OCI-LY1 (cell line): ENCODE results near the gene ENTPD6.

Experiments
- H2AFZ ChIP-seq: fragments of 200-600 bp; sonication (generic), shearing (Covaris generic); 2 replicates; pipeline ENCODE4 v1.6.0; 2014; ENCODE audit warnings: antibody characterized with exemption, mild to moderate bottlenecking, low read length
- H3F3A ChIP-seq: fragments of 200-600 bp; sonication (generic), shearing (Covaris generic); 2 replicates; pipeline ENCODE4 v1.6.0; 2014; ENCODE audit warnings: mild to moderate bottlenecking, antibody characterized with exemption, low read length, moderate library complexity; ENCODE audit not compliant: insufficient read depth
- H3K27ac ChIP-seq: fragments of 200-600 bp; sonication (generic); 2 replicates; pipeline ENCODE4 v1.5.1; 2014; ENCODE audit warnings: low read length, mixed run types, mild to moderate bottlenecking, low read depth; ENCODE audit not compliant: poor library complexity, severe bottlenecking
- H3K27me3 ChIP-seq: fragments of 200-600 bp; sonication (generic); 2 replicates; pipeline ENCODE4 v1.6.0; 2014; ENCODE audit warnings: antibody characterized with exemption, mild to moderate bottlenecking, low read length, moderate library complexity; ENCODE audit not compliant: insufficient read depth
- H3K36me3 ChIP-seq: fragments of 200-600 bp; sonication (generic); 2 replicates; pipeline ENCODE4 v1.6.1; 2014; ENCODE audit warnings: mild to moderate bottlenecking, antibody characterized with exemption, low read length, moderate library complexity, mixed read lengths; ENCODE audit not compliant: insufficient read depth
- H3K4me1 ChIP-seq: fragments of 200-600 bp; sonication (generic); 2 replicates; pipeline ENCODE4 v1.5.1; 2014; ENCODE audit warnings: mild to moderate bottlenecking, low read length, moderate library complexity; ENCODE audit not compliant: insufficient read depth, severe bottlenecking
- H3K4me2 ChIP-seq: fragments of 200-600 bp; sonication (generic), shearing (Covaris generic); 2 replicates; pipeline ENCODE4 v1.6.1; 2014; ENCODE audit warnings: low read length
- H3K4me3 ChIP-seq: fragments of 200-600 bp; sonication (generic); 2 replicates; pipeline ENCODE4 v1.5.1; 2014; ENCODE audit warnings: low read length, low read depth, mild to moderate bottlenecking, mixed read lengths; ENCODE audit not compliant: poor library complexity, severe bottlenecking
- H3K79me2 ChIP-seq: fragments of 200-600 bp; shearing (Covaris generic); 2 replicates; pipeline ENCODE4 v1.6.1; 2016; ENCODE audit warnings: mixed run types, low read length, mixed read lengths; ENCODE audit not compliant: insufficient read depth
- H3K9ac ChIP-seq: fragments of 200-600 bp; sonication (generic), shearing (Covaris generic); 2 replicates; pipeline ENCODE4 v1.6.1; 2014; ENCODE audit warnings: mild to moderate bottlenecking, low read length, mixed read lengths
- H3K9me2 ChIP-seq: fragments of 200-600 bp; sonication (generic), shearing (Covaris generic); 2 replicates; pipeline ENCODE4 v1.6.1; 2014; ENCODE audit warnings: low read depth, mild to moderate bottlenecking, low read length, mixed read lengths
- H3K9me3 ChIP-seq: fragments of 200-600 bp; shearing (Covaris generic); 2 replicates; pipeline ENCODE4 v1.6.1; 2014; ENCODE audit warnings: low read length, mixed read lengths
- H4K20me1 ChIP-seq: fragments of 200-600 bp; sonication (generic), shearing (Covaris generic); 2 replicates; pipeline ENCODE4 v1.6.0; 2016; ENCODE audit warnings: mild to moderate bottlenecking, low read length; ENCODE audit not compliant: insufficient read depth
- EZH2 ChIP-seq: fragments of 200-600 bp; sonication (generic), shearing (Covaris generic); IDR thresholded peaks from 2 replicates; pipeline ENCODE4 v1.8.0; 2017; ENCODE audit warnings: borderline replicate concordance, mixed run types, mild to moderate bottlenecking, antibody characterized with exemption, low read length, moderate library complexity, mixed read lengths
- TF ChIP-seq, protein P1 (sequence below): fragments of 200-600 bp; sonication (generic), shearing (Covaris generic); IDR thresholded peaks from 2 replicates; pipeline ENCODE4 v1.5.1; 2017; ENCODE audit warnings: mild to moderate bottlenecking, antibody characterized with exemption, low read length, moderate library complexity, mixed read lengths

ENTPD6 gene

DNA sequence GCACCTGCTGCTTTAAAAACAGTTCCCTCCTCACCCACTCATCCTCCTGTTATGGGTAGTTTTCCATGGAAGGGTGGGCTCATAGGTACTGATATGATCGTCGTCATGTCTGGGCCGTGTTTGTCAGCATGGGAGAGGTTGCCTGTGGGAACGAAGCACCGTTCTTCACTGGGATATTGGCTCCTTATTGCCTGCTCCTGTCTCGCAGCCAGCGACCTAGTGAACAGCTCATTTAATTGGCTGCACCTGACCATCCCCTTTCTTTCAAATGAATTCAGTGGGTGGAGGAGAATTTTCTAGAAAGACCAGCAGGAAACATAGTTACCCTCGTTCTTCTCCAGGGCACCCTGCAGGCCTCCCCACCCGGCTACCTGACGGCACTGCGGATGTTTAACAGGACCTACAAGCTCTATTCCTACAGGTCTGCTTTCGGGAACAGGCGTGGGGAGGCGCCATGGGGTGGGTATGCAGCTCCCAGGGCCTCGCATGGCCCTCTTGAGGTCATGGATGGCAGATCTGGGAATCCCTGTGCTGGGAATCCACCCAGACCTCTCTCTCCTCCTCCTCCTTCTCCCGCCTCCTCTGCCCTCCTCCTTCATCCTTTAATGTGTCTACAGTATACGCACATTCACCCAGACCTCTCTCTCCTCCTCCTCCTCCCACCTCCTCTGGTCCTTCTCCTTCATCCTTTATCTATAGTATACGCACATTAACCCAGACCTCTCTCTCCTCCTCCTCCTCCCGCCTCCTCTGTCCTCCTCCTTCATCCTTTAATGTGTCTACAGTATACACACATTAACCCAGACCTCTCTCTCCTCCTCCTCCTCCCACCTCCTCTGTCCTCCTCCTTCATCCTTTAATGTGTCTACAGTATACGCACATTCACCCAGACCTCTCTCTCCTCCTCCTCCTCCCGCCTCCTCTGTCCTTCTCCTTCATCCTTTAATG is 21.9 kb downstream of the ENTPD6 start:
- H3K4me3 ChIP-seq = no peak overlapping the region
- no peak overlapping the region for H3K4me2 ChIP-seq
- no peak overlapping the region for H3K27ac ChIP-seq
- H2AFZ ChIP-seq = no peak overlapping the region
- H3F3A ChIP-seq = no peaks in the 10 kb centered on the region
- no peaks in the 10 kb centered on the region for H3K9me3 ChIP-seq
- peaks cover 10% of the 10 kb centered on the region for H3K4me1 ChIP-seq
- H3K79me2 ChIP-seq = no peaks in the 10 kb centered on the region
- no peak for TF ChIP-seq EZH2
- TF ChIP-seq, protein P1, sequence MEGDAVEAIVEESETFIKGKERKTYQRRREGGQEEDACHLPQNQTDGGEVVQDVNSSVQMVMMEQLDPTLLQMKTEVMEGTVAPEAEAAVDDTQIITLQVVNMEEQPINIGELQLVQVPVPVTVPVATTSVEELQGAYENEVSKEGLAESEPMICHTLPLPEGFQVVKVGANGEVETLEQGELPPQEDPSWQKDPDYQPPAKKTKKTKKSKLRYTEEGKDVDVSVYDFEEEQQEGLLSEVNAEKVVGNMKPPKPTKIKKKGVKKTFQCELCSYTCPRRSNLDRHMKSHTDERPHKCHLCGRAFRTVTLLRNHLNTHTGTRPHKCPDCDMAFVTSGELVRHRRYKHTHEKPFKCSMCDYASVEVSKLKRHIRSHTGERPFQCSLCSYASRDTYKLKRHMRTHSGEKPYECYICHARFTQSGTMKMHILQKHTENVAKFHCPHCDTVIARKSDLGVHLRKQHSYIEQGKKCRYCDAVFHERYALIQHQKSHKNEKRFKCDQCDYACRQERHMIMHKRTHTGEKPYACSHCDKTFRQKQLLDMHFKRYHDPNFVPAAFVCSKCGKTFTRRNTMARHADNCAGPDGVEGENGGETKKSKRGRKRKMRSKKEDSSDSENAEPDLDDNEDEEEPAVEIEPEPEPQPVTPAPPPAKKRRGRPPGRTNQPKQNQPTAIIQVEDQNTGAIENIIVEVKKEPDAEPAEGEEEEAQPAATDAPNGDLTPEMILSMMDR = no peak
- peaks cover 16% of the 10 kb centered on the region; the same call in 1 of the 2 replicates for H3K36me3 ChIP-seq
- H4K20me1 ChIP-seq = no peaks in the 10 kb centered on the region
- no peaks in the 10 kb centered on the region for H3K9me2 ChIP-seq
- H3K9ac ChIP-seq = no peak overlapping the region
- no peaks in the 10 kb centered on the region for H3K27me3 ChIP-seq

DNA sequence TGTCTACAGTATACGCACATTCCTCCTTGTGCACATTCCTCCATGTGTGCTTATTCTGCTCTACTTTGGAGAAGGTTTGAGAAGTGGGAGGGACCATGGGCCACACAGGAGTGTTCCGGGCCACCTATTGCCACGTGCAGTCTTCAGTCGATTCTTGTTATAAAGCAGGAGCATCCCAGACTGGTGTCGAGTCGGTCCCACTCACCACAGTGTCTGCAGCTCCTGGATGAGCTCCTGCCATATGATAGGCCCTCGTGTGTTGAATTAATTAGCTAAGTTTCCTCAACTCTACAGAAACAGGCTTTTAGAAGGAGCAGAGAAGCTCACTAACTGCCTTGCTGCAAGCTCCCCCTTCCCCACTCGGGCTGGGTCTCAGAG is 22.6 kb downstream of the ENTPD6 start:
- Histone ChIP-seq H3K9me2 (no peaks in the 10 kb centered on the region), H3K4me1 (peaks cover 16% of the 10 kb centered on the region), H3K36me3 (peaks cover 16% of the 10 kb centered on the region; the same call in 1 of the 2 replicates), H3K4me2 (no peak overlapping the region), H3K9ac (no peak overlapping the region), H2AFZ (no peak overlapping the region), H4K20me1 (no peaks in the 10 kb centered on the region), H3K4me3 (no peak overlapping the region), H3F3A (no peaks in the 10 kb centered on the region), H3K27ac (no peak overlapping the region), H3K79me2 (no peaks in the 10 kb centered on the region), H3K27me3 (no peaks in the 10 kb centered on the region), H3K9me3 (no peaks in the 10 kb centered on the region)
- TF ChIP-seq, protein P1 = no peak
- no peak for TF ChIP-seq EZH2

DNA sequence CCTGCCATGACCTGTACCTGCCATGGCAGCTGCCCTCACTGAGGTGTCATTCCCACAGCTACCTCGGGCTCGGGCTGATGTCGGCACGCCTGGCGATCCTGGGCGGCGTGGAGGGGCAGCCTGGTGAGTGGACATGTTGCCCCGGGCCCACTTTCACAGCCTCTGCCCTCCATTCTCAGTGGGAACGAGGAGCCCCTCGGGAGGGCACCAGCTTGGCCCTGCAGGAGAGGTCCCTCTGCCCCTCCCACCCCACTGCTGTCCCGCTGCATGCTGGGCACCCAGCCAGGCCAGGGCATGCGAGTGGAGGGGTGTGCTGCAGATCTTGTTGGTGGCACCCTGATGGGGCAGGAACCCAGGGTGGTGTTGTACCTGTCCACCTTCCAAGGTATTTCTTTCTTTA is 23.0 kb downstream of the ENTPD6 start:
- Histone ChIP-seq H3K36me3 (peaks cover 13% of the 10 kb centered on the region; the same call in 1 of the 2 replicates), H3K9me2 (no peaks in the 10 kb centered on the region), H3K27me3 (no peaks in the 10 kb centered on the region), H3K9ac (no peak overlapping the region), H3F3A (no peaks in the 10 kb centered on the region), H4K20me1 (no peaks in the 10 kb centered on the region), H3K27ac (no peak overlapping the region), H3K4me2 (no peak overlapping the region), H3K9me3 (no peaks in the 10 kb centered on the region), H3K4me3 (no peak overlapping the region), H2AFZ (no peak overlapping the region), H3K79me2 (no peaks in the 10 kb centered on the region), H3K4me1 (peaks cover 20% of the 10 kb centered on the region)
- no peak for TF ChIP-seq EZH2
- TF ChIP-seq, protein P1 = no peak
